GM18498 (cell line): Measurements from ENCODE around the gene PDE10A.

Experiments used
- ATAC-seq: cut with Tn5 transposase; IDR thresholded peaks from one replicate; pipeline ENCODE4 v1.9.1; 2021; ENCODE audit warnings: mild to moderate bottlenecking, moderate library complexity; ENCODE audit not compliant: unreplicated experiment

PDE10A gene

GRCh38 chr6:165300422-165300936 is 362.6 kb downstream of the PDE10A start:
- no peak for ATAC-seq

GRCh38 chr6:165298875-165299274 is 364.2 kb downstream of the PDE10A start:
- ATAC-seq, result no peak

DNA sequence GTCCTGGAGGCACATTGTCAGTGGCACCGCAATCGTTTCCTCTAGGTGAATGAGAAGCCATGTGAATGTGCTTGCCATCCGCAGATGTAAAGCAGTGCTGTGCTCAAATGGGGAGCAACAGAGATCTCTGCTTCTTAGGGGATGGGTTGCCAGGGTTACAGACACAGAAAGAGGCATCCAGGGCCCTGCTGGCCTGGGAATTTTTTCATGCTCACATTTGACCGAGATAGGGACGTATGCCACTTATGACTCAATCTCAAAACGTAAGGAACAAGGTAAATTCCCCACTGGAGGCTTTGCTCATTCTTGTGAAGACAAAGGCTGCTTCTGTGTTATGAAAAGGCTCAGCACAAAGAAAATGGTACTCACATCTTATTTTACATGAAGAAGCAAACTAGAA is 364.6 kb downstream of the PDE10A start:
- ATAC-seq, result no peak

GRCh38 chr6:165292657-165293056 is 370.4 kb downstream of the PDE10A start:
- no peak for ATAC-seq
